Type B pancreatic cell (in vitro differentiated cells): ENCODE results near the gene CLEC6A. TPM values are rescaled to one million over a fixed set of nuclear protein-coding genes. Genes with fewer than 3 reads are reported as not detected.

Experiments used
- DNase-seq: peaks from one replicate; pipeline ENCODE4 v3.0.0; 2021; ENCODE audit warnings: mixed read lengths; ENCODE audit not compliant: unreplicated experiment; ENCODE audit errors: extremely low spot score
- H3K27ac Mint-ChIP-seq: 2 replicates; pipeline ENCODE4 v1.8.0; 2021; ENCODE audit warnings: mild to moderate bottlenecking, mixed read lengths
- H3K27me3 Mint-ChIP-seq: 2 replicates; pipeline ENCODE4 v1.8.0; 2021; ENCODE audit warnings: mixed read lengths
- H3K36me3 Mint-ChIP-seq: 2 replicates; pipeline ENCODE4 v1.8.0; 2021; ENCODE audit warnings: mixed read lengths
- H3K4me1 Mint-ChIP-seq: one replicate; pipeline ENCODE4 v1.8.0; 2021; ENCODE audit warnings: mixed read lengths; ENCODE audit not compliant: unreplicated experiment
- H3K4me3 Mint-ChIP-seq: 2 replicates; pipeline ENCODE4 v1.8.0; 2021; ENCODE audit warnings: mild to moderate bottlenecking, mixed read lengths
- H3K9me3 Mint-ChIP-seq: 2 replicates; pipeline ENCODE4 v1.8.0; 2021; ENCODE audit warnings: mixed read lengths
- CTCF ChIP-seq: fragments of 200-600 bp; sonication (generic); conservative IDR thresholded peaks from 2 replicates; pipeline ENCODE4 v1.5.0; 2021; ENCODE audit warnings: antibody characterized with exemption, mild to moderate bottlenecking
- total RNA-seq: library from RNA; stranded (reverse); gene quantifications from 2 replicates; pipeline ENCODE4 v1.2.1, GENCODE V29; 2021; ENCODE audit warnings: low replicate concordance

The CLEC6A gene
- total RNA-seq, 1 donor from 2014 or later = not detected

DNA sequence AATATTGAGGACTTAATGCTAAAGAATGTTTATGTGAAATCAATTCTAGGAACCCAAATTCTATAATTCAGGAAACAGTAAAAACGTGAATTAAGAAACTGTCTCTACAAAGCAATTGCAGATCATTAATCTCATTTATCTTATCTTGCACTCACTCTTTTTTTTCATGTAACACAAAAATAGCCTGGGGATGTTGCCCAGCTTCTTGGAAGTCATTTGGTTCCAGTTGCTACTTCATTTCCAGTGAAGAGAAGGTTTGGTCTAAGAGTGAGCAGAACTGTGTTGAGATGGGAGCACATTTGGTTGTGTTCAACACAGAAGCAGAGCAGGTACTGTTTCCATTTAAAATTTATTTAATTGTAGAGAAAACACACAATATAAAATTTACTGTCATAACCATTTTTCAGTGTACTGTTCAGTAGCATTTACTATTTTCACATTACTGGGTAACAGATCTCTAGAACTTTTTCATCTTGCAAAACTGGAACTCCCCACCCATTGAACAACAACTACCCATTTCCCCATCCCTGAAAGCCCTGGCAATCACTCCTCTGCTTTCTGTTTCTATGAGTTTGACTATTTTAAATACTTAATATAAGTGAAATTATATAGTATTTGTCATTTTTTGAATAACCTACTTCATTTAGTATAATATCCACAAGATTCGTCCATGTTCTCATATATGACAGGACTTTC lies 9.7 kb downstream of the CLEC6A start:
- H3K4me1 Mint-ChIP-seq = no peaks in the 10 kb centered on the region
- no peak overlapping the region for H3K4me3 Mint-ChIP-seq
- H3K27me3 Mint-ChIP-seq = peaks cover 5% of the 10 kb centered on the region
- no peak overlapping the region for H3K27ac Mint-ChIP-seq
- H3K9me3 Mint-ChIP-seq = no peaks in the 10 kb centered on the region
- TF ChIP-seq CTCF = no peak
- peaks cover 4% of the 10 kb centered on the region for H3K36me3 Mint-ChIP-seq
- DNase-seq = no peak

GRCh38 chr12:8466241-8466640 lies 10.5 kb downstream of the CLEC6A start:
- no peak overlapping the region for H3K27ac Mint-ChIP-seq
- peaks cover 4% of the 10 kb centered on the region for H3K36me3 Mint-ChIP-seq
- H3K9me3 Mint-ChIP-seq = no peaks in the 10 kb centered on the region
- no peak overlapping the region for H3K4me3 Mint-ChIP-seq
- H3K27me3 Mint-ChIP-seq = peaks cover 9% of the 10 kb centered on the region
- DNase-seq = no peak
- TF ChIP-seq CTCF = no peak
- no peaks in the 10 kb centered on the region for H3K4me1 Mint-ChIP-seq

GRCh38 chr12:8471090-8471489 lies 15.3 kb downstream of the CLEC6A start:
- Mint-ChIP-seq H3K27ac (no peak overlapping the region), H3K9me3 (no peaks in the 10 kb centered on the region), H3K27me3 (peaks cover 20% of the 10 kb centered on the region), H3K36me3 (peaks cover 4% of the 10 kb centered on the region), H3K4me3 (no peak overlapping the region), H3K4me1 (no peaks in the 10 kb centered on the region)
- no peak for TF ChIP-seq CTCF
- DNase-seq = no peak

DNA sequence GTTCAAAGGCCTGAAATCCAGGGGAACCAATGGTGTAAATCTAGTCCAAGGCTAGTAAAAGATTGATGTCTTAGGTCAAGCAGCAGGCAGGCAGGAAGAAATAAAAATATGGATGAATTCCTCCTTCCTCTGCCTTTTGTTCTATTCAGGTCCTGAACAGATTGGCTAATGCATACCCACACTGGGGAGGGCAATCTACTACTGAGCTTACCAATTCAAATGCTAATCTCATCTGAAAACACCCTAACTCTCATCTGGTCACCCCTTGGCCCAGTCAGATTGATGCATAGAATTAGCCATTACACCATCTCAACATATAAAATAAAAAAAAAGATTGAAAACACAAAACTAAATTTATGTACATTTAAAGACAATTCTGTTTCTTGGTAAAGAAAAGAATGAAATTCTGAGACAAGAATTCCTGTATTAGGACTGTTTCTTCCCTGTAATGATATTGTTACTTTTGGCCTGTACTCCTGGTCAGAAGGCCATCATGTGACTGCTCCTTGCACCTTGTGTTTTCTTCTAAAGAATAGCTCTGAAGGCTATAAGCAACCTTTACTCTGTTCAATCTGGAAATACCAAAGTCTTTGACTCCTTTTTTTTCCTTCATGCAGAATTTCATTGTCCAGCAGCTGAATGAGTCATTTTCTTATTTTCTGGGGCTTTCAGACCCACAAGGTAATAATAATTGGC lies 19.9 kb downstream of the CLEC6A start:
- DNase-seq = no peak
- Mint-ChIP-seq H3K27ac (no peak overlapping the region), H3K4me1 (no peaks in the 10 kb centered on the region), H3K36me3 (no peaks in the 10 kb centered on the region), H3K27me3 (peaks cover 19% of the 10 kb centered on the region), H3K4me3 (no peak overlapping the region), H3K9me3 (no peaks in the 10 kb centered on the region)
- TF ChIP-seq CTCF = no peak

DNA sequence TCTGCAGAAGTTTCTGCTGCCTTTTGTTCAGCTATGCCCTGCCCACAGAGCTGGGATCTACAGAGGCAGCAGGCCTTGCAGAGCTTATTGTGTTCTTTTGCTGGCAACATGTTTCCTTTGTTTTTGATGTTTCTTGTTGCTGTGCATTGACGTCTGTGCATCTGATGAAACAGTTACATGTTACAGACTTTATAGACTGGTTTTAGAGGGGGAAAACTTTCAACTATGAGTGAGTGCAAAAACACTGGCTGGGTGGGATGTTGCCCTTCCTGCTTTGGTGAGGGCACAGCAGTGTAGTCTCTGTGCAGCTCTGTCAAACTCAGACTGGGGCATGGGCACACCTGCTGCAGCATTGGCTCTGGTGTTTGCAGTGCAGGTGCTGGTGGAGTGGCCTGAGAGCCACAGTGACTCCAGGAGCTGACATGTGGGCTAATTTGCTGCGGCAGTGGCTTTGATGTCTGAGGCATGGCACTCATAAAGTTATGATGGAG lies 26.9 kb downstream of the CLEC6A start:
- no peaks in the 10 kb centered on the region for H3K9me3 Mint-ChIP-seq
- H3K27ac Mint-ChIP-seq = no peak overlapping the region
- H3K36me3 Mint-ChIP-seq = no peaks in the 10 kb centered on the region
- no peak for DNase-seq
- TF ChIP-seq CTCF = no peak
- H3K4me3 Mint-ChIP-seq = no peak overlapping the region
- no peaks in the 10 kb centered on the region for H3K4me1 Mint-ChIP-seq
- no peaks in the 10 kb centered on the region for H3K27me3 Mint-ChIP-seq
